ENCODE measurements around the gene MSX2. TPM values are rescaled to one million over a fixed set of nuclear protein-coding genes. Genes with fewer than 3 reads are reported as not detected.

Gene MSX2
- total RNA-seq, 1 experiment from 2014 or later, result 11.3 TPM

DNA sequence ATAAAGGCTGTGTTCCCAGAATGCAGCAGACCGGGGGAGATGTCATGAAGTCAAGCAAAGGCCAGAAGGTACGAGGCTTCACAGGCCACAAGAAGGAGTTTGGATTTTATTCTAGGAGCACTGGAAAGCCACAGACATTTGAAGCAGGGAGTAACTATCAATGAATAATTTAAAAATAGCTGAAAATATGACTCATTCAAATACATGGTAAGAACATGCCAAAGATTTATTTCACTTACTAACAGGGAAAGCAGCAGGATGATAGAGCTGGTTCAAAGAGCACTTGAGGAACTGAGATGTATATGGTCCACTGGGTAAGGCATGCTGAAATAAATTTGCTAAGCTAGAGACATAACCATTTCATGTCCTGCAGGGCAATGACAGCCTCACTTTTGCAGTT lies 53.2 kb downstream of the MSX2 start:
- RAD21 ChIA-PET (ENCODE audit: low non-redundant PET in 1 of 2, low total read pairs in 2 of 2, uncharacterized antibody in 2 of 2, unreplicated experiment in 2 of 2), result no interaction called here
- Histone ChIP-seq H3K27me3 (ENCODE audit: insufficient read depth, low read length) (no peaks in the 10 kb centered on the region; the same call in 1 of the 2 replicates), H3K9ac (ENCODE audit: low read length) (no peak overlapping the region), H4K20me1 (ENCODE audit: insufficient read depth) (no peaks in the 10 kb centered on the region), H2AFZ (ENCODE audit: low read depth, low read length, poor library complexity, severe bottlenecking) (no peak overlapping the region), H3K36me3 (ENCODE audit: control insufficient read depth in 1 of 2, insufficient read depth in 2 of 2, low read length in 2 of 2) (no peaks in the 10 kb centered on the region), H3K9me2 (ENCODE audit: insufficient read depth) (no peaks in the 10 kb centered on the region), H3K9me3 (ENCODE audit: control insufficient read depth in 1 of 2, insufficient read depth in 1 of 2, low read depth in 1 of 2, low read length in 2 of 2) (no peaks in the 10 kb centered on the region), H3K79me2 (ENCODE audit: insufficient read depth, low read length) (no peaks in the 10 kb centered on the region), H3K4me3 (replicated peaks in 1 of 2; ENCODE audit: low read depth in 1 of 2, low read length in 2 of 2) (no peak overlapping the region), H3K4me1 (ENCODE audit: control insufficient read depth in 1 of 2, insufficient read depth in 2 of 2, low read length in 2 of 2) (peaks cover 0 to 2% of the 10 kb centered on the region in 2 experiments; a peak in 1 of 4 replicates), H3K4me2 (ENCODE audit: low read length) (no peak overlapping the region), H3K27ac (ENCODE audit: low read depth, low read length) (no peak overlapping the region)
- ATAC-seq (no peak), DNase-seq (ENCODE audit: low read depth, low spot score) (no peak)
- intact Hi-C loops (cut with micrococcal nuclease), result no loop called here
- POLR2A ChIA-PET, result no interaction called here
- no TSS peak for BruUV-seq (replicated peaks)
- TF ChIP-seq CBX3 (IDR thresholded peaks at IDR 0.05; ENCODE audit: low read depth), result no peak
- TF ChIP-seq TCF7L2 (IDR thresholded peaks at IDR 0.05; ENCODE audit: borderline replicate concordance, extremely low read depth, insufficient read depth, insufficient read length), result no peak
- TF ChIP-seq FOSL1 (IDR thresholded peaks at IDR 0.05; ENCODE audit: low read depth), result no peak
- TF ChIP-seq SP1 (IDR thresholded peaks at IDR 0.05; ENCODE audit: low read depth), result no peak
- TF ChIP-seq ZBTB33 (IDR thresholded peaks at IDR 0.05; ENCODE audit: extremely low read depth, insufficient replicate concordance, low read length), result no peak
- no peak for TF ChIP-seq CEBPB (IDR thresholded peaks at IDR 0.05; ENCODE audit: low read depth)
- no peak for TF ChIP-seq EZH2phosphoT487 (IDR thresholded peaks at IDR 0.05; ENCODE audit: borderline replicate concordance)
- TF ChIP-seq ELF1 (IDR thresholded peaks at IDR 0.05; ENCODE audit: borderline replicate concordance, low read depth), result no peak
- TF ChIP-seq EZH2 (IDR thresholded peaks at IDR 0.05), result no peak
- TF ChIP-seq, protein P1, sequence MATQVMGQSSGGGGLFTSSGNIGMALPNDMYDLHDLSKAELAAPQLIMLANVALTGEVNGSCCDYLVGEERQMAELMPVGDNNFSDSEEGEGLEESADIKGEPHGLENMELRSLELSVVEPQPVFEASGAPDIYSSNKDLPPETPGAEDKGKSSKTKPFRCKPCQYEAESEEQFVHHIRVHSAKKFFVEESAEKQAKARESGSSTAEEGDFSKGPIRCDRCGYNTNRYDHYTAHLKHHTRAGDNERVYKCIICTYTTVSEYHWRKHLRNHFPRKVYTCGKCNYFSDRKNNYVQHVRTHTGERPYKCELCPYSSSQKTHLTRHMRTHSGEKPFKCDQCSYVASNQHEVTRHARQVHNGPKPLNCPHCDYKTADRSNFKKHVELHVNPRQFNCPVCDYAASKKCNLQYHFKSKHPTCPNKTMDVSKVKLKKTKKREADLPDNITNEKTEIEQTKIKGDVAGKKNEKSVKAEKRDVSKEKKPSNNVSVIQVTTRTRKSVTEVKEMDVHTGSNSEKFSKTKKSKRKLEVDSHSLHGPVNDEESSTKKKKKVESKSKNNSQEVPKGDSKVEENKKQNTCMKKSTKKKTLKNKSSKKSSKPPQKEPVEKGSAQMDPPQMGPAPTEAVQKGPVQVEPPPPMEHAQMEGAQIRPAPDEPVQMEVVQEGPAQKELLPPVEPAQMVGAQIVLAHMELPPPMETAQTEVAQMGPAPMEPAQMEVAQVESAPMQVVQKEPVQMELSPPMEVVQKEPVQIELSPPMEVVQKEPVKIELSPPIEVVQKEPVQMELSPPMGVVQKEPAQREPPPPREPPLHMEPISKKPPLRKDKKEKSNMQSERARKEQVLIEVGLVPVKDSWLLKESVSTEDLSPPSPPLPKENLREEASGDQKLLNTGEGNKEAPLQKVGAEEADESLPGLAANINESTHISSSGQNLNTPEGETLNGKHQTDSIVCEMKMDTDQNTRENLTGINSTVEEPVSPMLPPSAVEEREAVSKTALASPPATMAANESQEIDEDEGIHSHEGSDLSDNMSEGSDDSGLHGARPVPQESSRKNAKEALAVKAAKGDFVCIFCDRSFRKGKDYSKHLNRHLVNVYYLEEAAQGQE (IDR thresholded peaks at IDR 0.05; ENCODE audit: low read depth), result no peak
- no peak for TF ChIP-seq SRF (IDR thresholded peaks at IDR 0.05; ENCODE audit: low read depth)
- TF ChIP-seq POLR2AphosphoS5 (IDR thresholded peaks at IDR 0.05; ENCODE audit: low read depth, low read length), result no peak
- no peak for TF ChIP-seq JUND (IDR thresholded peaks at IDR 0.05)
- TF ChIP-seq, protein P2, sequence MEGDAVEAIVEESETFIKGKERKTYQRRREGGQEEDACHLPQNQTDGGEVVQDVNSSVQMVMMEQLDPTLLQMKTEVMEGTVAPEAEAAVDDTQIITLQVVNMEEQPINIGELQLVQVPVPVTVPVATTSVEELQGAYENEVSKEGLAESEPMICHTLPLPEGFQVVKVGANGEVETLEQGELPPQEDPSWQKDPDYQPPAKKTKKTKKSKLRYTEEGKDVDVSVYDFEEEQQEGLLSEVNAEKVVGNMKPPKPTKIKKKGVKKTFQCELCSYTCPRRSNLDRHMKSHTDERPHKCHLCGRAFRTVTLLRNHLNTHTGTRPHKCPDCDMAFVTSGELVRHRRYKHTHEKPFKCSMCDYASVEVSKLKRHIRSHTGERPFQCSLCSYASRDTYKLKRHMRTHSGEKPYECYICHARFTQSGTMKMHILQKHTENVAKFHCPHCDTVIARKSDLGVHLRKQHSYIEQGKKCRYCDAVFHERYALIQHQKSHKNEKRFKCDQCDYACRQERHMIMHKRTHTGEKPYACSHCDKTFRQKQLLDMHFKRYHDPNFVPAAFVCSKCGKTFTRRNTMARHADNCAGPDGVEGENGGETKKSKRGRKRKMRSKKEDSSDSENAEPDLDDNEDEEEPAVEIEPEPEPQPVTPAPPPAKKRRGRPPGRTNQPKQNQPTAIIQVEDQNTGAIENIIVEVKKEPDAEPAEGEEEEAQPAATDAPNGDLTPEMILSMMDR (IDR thresholded peaks at IDR 0.05 in 2 of 3, conservative IDR thresholded peaks at IDR 0.05 in 1 of 3; ENCODE audit: borderline replicate concordance in 1 of 3, insufficient read depth in 1 of 3, low read depth in 2 of 3, low read length in 2 of 3), result no peak
- TF ChIP-seq EGR1 (IDR thresholded peaks at IDR 0.05; ENCODE audit: low read depth), result no peak
- no peak for TF ChIP-seq MAX (IDR thresholded peaks at IDR 0.05)
- CTCF ChIA-PET, result interaction anchor here (0.9 to 1.3 kb wide), 2 partner anchors 16 to 23 kb away, joined by 3 to 4 read pairs; no protein-coding TSS in a partner anchor
